Measurements from ENCODE around the gene RCAN2.

Gene RCAN2

DNA sequence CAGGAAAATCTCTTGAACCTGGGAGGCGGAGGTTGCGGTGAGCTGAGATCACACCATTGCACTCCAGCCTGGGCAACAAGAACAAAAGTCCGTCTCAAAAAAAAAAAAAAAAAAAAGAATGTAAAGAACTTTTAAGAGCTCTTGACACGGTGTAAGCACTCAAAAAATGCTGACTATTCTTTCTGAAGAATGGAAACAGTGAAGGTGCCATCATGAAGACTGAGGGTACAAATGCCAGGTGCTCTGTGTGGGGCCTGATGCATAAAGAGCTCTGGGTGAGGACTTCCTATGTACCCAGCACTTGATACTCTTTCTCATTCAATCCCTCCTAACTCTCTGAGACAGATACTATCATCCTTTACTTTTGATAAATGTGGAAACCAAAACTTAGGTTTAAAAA lies 275.5 kb downstream of the RCAN2 start:
- no peak for DNase-seq (ENCODE audit: low read depth)

DNA sequence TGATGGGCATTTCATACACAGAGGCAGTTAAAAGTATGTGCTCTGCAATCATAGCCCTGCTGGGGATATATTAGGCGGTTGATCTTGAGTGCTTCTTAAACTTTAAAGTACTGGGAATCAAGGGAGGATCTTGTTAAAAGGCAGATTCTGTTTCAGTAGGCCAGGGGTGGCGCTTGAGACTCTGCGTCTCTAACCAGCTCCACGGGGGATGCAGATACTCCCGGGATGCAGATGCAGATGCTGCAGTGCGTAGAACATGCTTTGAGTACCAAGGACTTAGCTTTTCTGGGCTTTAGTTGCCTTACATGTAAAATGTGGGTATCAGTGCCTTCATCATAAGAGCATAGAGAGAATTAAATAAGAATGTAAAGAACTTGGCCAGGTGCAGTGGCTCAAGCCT lies 276.0 kb downstream of the RCAN2 start:
- DNase-seq (ENCODE audit: low read depth): no peak

DNA sequence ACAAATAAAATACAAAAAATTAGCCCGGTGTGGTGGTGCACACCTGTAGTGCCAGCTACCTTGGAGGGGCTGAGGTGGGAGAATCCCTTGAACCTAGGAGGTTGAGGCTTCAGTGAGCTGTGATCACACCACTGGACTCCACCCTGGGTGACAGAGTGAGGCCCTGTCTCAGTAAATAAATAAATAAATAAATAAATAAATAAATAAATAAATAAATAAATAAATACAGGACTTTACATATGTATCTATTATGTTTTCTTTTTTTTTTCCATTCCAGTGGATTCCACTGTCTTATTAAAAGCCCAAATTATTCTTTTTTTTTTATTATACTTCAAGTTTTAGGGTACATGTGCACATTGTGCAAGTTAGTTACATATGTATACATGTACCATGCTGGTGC lies 279.3 kb downstream of the RCAN2 start:
- DNase-seq (ENCODE audit: low read depth): no peak

DNA sequence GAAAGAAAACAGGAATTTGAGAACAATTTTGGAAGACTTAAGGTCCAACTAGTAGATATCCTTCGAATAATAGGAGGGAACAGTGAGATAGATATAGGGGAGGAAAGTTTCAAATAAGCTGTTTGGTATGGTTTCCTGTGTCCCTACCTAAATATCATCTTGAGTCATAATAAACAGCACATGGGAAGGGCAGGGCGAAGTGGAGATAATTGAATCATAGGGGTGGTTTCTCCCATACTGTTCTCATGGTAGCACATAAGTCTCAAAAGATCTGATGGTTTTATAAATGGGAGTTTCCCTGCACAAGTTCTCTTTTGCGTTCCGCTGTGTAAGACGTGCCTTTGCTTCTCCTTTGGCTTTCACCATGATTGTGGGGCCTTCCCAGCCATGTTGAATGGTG lies 281.0 kb downstream of the RCAN2 start:
- no peak for DNase-seq (ENCODE audit: low read depth)

DNA sequence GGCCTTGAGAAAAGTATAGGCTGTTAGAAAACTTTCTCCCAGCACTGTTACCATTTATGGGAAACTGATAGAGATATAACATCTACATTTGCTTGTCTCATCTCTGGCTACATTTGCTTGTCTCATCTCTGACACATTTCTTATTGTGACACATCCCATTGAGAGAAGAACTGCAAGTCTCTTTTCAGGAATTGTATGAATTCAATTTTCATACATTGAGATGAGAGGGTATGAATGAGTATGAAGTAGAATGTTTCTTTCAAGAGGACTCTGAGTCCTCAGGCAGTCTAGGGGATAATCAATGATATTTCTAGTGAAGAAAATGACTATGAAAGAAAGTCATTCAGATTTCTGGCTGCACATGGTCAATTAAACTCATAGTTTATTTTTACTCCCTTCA lies 282.9 kb downstream of the RCAN2 start:
- no peak for DNase-seq (ENCODE audit: low read depth)

DNA sequence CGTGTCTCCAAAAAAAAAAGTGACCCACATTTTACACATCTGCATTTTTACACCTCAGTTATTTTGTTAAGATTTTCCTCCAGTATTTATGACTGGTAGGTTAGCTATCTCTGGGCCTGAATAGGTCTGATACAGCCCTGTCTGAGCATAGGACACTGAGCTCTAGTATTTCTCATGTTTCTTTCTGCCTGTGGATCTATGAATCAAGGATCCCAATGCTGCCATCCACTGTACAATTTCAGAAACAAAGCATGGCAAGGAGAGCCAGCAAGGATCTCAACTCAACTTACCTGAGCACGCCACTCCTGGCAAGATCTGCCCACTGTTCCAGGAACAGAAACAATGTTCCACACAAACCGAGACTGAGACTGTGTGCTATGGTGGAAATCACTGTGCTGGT lies 284.1 kb downstream of the RCAN2 start:
- DNase-seq (ENCODE audit: low read depth): no peak

DNA sequence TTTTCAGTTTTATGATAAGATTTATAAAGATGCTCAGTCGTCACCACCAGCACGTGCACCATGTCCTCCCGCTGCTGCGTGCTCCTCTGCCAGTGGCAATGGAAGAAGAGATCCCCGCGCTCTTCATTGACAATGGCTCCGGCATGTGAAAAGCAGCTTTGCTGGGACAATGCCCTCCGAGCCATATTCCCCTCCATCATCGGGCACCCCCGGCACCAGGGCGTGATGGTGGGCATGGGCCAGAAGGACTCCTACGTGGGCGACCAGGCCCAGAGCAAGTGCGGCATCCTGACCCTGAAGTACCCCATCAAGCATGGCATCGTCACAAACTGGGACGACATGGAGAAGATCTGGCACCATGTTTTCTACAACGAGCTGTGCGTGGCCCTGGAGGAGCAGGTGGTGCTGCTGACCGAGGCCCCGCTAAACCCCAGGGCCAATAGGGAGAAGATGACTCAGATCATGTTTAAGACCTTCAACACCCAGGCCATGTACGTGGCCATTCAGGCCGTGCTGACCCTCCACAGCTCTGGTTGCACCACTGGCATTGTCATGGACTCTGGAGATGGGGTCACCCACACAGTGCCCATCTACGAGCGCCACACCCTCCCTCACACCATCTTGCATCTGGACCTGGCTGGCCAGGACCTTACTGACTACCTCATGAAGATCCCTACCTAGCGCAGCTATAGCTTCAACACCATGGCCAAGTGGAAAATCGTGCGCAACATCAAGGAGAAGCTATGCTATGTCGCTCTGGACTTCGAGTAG lies 286.2 kb downstream of the RCAN2 start:
- no peak for DNase-seq (ENCODE audit: low read depth)

DNA sequence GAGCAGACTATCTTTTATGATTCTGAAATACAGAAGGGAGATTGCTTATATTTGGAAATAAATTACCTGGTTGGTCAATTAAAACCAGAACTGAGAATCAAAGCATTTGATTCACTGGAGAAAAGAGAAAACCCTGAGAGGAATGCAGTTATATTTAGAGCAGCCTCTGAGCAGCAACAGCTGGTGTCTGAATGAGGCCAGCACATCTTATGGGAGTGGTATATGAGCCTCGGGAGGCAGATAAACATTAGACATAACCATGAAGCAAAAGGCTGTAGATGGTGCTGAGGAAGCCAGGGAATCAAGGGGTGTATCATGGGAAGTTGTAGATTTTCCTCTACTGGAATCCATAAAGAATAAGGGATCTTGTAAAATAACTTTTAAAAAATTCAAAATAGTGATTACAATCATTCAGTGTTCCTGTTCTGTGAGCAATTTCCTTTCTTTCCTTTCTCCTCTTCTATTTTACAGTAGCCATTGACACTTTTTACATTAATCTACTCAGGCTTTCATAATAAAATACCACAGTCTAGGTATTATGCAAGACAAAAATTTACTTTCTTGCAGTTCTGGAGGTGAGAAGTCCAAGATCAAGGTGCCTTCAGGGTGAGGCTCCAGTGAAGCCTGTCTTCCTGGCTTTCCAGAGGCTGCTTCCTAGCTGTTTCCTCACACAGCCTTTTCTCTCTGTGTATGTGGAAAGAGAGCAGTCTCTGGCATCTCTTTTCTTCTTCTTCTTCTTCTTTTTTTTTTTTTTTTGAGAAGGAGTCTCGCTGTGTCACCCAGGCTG lies 287.7 kb downstream of the RCAN2 start:
- DNase-seq (ENCODE audit: low read depth): no peak

DNA sequence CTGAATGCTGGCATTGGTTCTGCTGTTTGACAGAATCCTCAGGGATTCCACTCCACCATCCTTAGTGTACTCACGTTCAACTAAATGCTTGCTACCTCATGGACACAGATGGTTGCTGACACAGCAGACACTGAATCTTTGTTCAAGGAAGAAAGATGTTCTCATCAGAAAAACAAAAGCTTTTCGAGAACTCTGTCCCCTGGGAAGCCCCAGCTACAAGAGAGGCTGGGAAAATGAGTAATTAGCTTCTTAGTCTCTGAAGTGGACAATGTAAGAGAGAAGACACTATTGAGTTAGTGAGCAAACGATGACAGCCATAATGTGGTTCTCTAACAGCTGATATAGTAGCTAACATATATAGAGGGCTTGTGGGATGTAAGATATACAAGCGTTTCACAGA lies 289.5 kb downstream of the RCAN2 start:
- no peak for DNase-seq (ENCODE audit: low read depth)

DNA sequence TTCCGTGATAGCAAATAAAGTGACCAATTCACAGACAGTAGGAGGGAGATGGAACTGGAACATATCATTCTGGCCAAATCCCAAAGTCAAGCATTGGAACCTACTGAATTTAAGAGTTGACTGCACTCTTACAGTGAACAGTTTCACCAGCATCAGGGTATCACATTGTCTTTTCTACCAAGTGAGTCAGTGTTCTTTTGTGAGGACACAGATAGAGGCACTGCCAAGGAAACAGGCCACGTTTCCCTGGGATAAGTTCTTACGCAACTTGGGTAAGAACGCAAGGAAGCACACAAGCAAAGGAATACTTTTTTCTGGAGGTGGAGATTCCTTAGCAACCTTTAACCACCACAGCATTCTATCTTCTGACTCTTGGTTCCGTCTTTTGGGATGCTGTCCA lies 291.9 kb downstream of the RCAN2 start:
- no peak for DNase-seq (ENCODE audit: low read depth)

DNA sequence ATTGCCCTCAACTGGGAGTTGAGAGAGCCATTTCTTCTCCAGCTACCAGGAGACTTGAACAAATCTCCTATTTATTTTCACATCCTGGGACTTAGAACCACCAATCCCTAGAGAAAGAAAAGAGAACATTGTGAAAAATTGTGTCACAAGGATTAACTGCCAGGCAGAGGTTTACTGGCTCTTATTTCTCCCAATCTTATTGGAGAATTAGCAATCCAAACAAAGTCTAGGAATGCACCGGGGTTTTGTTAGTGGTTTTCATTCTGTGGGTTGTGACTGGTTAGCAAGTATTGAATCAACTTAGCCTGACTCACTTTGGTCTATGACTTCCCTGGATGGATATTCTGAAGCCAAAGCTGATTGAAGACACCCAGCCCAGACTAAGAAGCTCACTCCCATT lies 299.3 kb downstream of the RCAN2 start:
- DNase-seq (ENCODE audit: low read depth): peak; percentile 47

DNA sequence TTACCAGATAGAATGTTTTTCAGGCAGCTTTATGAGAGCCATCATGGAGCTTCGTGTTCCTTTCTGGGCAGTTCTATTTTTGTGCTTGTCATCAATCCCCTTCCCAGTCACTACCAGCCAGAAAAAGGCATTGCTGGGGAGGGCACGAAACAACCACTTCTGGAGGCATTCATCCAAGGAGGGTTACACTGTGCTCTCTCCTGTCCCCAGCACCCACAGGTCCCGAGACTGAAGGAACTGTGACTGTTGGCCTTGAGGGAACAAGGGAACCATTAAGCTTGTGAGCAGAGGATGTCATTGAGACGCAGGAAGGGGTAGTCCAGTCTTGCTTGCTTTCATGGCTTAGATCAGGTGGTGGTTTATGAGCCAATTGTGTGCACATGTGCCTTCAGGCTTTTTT lies 300.4 kb downstream of the RCAN2 start:
- DNase-seq (ENCODE audit: low read depth): no peak

DNA sequence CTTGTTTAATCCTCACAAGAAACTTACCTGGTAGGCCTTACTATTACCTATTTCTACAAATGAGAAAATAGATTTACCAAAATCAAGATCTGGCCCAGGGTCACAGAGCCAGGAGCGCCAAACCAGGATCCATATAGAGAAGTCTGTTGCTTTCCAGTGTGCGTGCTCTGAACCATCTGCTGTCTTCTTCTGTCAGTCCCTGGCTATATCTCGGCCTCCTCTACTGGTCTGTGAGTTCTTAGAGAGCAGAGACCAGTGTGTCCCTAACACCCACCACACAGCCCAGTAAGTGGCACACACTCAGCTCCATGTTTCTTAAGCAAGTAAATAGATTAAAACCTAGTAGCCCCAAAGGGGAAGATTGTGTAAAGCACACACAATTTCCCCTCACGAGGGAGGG lies 301.5 kb downstream of the RCAN2 start:
- no peak for DNase-seq (ENCODE audit: low read depth)

DNA sequence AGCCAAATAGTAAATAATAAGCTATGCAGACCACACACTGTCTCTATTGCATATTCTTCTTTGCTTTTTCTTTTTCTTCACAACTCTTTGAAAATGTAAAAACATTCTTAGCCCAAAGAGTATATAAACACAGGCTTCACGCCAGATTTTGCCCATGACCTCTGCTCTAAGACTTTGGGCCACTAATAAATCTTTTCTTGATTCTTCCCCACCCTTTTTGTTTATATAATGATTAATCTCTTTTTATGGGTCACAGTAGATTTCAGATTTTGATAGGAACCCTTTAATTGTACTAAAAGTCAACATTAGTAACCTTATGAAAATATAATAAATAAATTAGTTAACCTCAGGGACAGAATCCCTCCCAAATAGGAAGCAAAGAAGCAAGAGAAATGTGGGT lies 304.7 kb downstream of the RCAN2 start:
- DNase-seq (ENCODE audit: low read depth): no peak

DNA sequence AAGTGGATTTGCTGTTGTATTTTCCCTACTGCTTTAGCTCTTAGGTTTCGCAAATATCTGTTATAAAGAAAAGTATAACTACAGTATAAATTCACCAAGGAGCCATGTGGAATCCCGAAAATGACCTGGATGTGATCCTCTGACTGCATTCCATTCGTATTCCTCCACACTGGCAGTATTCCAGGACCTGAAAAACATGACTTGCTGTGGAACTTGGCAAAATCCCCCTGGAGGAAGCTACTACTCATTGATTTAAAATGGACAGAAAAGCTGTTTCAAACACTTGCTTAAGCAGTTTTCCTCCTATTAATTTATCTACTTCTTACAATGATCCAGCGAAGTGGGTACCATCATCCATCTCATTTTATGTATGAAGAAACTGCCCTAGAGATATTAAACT lies 307.1 kb downstream of the RCAN2 start:
- peak; percentile 72 for DNase-seq (ENCODE audit: low read depth)

DNA sequence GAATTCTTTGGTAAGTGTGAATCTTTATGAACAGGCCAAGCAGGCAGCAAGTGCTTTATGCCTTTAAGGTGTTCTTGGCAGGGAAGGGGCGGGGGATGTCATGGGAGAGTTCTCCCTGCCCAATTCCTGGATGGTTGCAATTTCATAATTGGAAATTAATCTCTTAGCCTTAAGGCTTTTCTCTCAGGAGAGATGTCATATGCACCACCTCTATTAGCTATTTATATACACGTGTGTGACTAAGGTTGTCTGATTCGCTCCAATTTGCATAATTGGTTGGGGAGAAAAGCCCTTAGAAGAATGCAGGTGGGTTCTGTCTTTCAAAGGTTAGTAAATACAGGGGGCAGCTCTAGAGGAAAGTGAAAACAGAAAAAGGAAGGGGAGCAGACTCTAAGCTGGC lies 315.3 kb downstream of the RCAN2 start:
- no peak for DNase-seq (ENCODE audit: low read depth)

DNA sequence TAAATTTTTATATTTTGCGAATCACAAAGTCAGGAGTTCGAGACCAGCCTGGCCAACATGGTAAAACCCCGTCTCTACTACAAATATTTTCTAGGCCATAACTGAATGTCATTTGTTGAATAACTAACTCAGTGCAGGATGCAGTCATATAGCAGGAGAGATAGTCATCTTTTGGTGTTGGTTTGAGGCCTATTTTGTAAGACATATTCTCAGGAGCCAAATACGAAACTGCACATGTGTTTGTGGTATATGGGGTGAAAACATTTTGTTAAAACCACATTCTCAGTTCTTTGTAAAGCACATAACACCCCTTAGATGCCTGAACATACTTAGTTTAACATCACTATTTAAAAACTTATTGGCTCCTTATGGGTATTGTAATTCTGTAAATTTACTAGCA lies 315.8 kb downstream of the RCAN2 start:
- DNase-seq (ENCODE audit: low read depth): no peak

DNA sequence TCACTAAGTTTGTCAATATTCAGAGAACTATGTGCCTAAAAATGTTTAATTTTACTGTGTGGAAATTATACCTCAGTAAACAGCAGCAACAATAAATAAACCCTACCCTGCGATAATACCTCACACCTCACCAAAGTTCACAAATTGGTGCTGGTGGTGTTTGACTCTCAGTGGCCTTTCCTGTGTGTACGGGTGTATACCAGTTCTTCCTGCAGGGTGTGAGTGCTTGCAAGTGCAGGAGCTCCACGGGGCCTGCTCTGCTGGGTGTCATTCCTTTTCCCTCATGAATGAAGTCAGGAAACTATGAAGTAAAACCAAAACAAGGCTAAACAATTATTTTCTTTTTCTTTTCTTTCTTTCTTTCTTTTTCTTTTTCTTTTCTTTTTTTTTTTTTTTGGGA lies 316.3 kb downstream of the RCAN2 start:
- DNase-seq (ENCODE audit: low read depth): no peak

DNA sequence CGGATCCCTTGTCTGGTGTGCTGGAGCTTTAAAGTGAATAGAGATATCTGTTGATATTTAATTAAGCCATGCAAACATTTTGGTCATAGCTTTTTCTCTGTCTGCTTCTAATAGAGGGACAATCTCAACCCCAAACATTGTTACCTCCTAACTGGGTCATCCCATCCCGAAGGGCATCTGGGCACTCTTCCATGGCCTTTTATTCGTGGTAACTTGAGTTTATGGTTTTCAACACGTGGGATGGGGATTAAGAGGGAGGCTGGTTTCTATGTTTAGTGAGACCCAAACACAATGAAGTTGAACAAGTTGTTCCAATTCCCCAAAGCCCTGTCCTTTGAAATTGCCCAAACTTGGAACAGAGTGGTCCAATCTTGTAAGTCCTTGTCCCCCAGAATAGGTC lies 319.1 kb downstream of the RCAN2 start:
- no peak for DNase-seq (ENCODE audit: low read depth)
